Bronchial epithelial cell (primary cell): ENCODE data around the gene SNRPD2. TPM values are rescaled to one million over a fixed set of nuclear protein-coding genes. Genes with fewer than 3 reads are reported as not detected.
"Not testable (repeated sequence)": the region's sequence is repeated elsewhere in the genome, so short reads cannot be mapped to it uniquely, and the experiment has no call there.

Experiments
- DNase-seq: peaks from one replicate; pipeline ENCODE4 v3.0.0-alpha.2; 2010; ENCODE audit warnings: low read depth
- FAIRE-seq: peaks from 2 replicates; lab custom pipeline; 2011; peaks lifted over from hg19 to GRCh38; lab: Jason Lieb, UNC
- H3K27me3 ChIP-seq: 2 replicates; pipeline ENCODE4 v1.5.1; 2011; ENCODE audit warnings: low read length; ENCODE audit not compliant: control insufficient read depth, insufficient read depth
- H3K36me3 ChIP-seq: 2 replicates; pipeline ENCODE4 v1.5.1; 2011; ENCODE audit warnings: low read length; ENCODE audit not compliant: control insufficient read depth, insufficient read depth
- H3K4me3 ChIP-seq: 2 replicates; pipeline ENCODE4 v1.5.1; 2011; ENCODE audit warnings: mild to moderate bottlenecking, low read depth, low read length, control low read depth
- total RNA-seq: library from RNA; depleted of rRNA; stranded (reverse); fragments of >200 nt; gene quantifications from 2 replicates; pipeline ENCODE4 v1.2.1, GENCODE V29; 2014
- TF ChIP-seq, protein P1 (sequence below): IDR thresholded peaks from 2 replicates; pipeline ENCODE4 v1.5.1; 2011; ENCODE audit warnings: mild to moderate bottlenecking, moderate library complexity, low read length, control low read depth, inconsistent platforms; ENCODE audit not compliant: insufficient read depth, severe bottlenecking

SNRPD2 gene
- total RNA-seq, 1 donor from 2014 or later: 429 TPM

DNA sequence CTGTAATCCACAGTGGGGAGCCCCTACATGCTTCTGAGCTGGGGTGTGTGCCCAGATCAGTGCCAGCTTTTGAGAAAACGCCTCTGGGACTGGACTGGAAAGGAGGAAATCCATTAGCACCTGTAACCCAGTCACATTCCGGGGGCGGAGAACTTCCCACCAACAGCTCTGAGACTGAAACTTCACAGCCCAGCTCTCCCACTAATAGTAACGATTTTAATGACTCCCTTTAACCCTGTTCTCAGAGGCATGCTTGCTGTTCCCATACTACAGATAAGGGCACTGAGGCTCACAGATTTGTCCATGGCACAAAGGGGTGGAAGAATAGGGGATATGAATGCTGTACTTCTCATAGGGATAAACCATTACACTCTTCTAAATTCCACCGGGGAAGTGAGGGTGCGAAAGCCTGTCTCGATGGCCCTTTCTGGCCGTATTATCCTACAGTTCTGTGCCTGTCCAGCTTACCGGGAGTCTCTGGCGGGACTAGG is 38.1 kb upstream of the SNRPD2 start:
- TF ChIP-seq, protein P1, sequence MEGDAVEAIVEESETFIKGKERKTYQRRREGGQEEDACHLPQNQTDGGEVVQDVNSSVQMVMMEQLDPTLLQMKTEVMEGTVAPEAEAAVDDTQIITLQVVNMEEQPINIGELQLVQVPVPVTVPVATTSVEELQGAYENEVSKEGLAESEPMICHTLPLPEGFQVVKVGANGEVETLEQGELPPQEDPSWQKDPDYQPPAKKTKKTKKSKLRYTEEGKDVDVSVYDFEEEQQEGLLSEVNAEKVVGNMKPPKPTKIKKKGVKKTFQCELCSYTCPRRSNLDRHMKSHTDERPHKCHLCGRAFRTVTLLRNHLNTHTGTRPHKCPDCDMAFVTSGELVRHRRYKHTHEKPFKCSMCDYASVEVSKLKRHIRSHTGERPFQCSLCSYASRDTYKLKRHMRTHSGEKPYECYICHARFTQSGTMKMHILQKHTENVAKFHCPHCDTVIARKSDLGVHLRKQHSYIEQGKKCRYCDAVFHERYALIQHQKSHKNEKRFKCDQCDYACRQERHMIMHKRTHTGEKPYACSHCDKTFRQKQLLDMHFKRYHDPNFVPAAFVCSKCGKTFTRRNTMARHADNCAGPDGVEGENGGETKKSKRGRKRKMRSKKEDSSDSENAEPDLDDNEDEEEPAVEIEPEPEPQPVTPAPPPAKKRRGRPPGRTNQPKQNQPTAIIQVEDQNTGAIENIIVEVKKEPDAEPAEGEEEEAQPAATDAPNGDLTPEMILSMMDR: no peak
- H3K4me3 ChIP-seq: peak overlapping the region; percentile 70
- peaks cover 1% of the 10 kb centered on the region for H3K36me3 ChIP-seq
- FAIRE-seq: no peak
- H3K27me3 ChIP-seq: no peaks in the 10 kb centered on the region
- DNase-seq: peak; percentile 60

GRCh38 chr19:45728683-45729082 is 36.9 kb upstream of the SNRPD2 start:
- not testable (repeated sequence) for H3K36me3 ChIP-seq, H3K4me3 ChIP-seq, FAIRE-seq, DNase-seq, H3K27me3 ChIP-seq

DNA sequence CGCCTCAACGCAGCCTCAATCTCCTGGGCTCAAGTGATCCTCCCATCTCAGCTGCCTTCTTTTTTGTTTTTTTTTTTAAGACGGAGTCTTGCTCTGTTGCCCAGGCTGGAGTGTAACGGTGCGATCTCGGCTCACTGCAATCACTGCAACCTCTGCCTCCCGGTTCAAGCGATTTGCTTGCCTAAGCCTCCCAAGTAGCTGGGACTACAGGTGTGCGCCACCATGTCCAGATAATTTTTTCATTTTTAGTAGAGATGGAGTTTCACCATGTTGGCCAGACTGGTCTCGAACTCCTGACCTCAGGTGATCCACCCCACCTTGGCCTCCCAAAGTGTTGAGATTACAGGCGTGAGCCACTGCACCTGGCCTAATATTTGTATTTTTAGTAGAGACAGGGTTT is 28.3 kb upstream of the SNRPD2 start:
- H3K36me3 ChIP-seq, DNase-seq, H3K27me3 ChIP-seq, H3K4me3 ChIP-seq, FAIRE-seq: not testable (repeated sequence)

GRCh38 chr19:45717983-45718650 is 26.4 kb upstream of the SNRPD2 start:
- DNase-seq: no peak
- peak overlapping the region; percentile 48 for H3K4me3 ChIP-seq
- no peaks in the 10 kb centered on the region for H3K27me3 ChIP-seq
- H3K36me3 ChIP-seq: peaks cover 6% of the 10 kb centered on the region
- TF ChIP-seq, protein P1: no peak
- no peak for FAIRE-seq

- Histone ChIP-seq H3K36me3 (peaks cover 12% of the 10 kb centered on the region), H3K27me3 (no peaks in the 10 kb centered on the region), H3K4me3 (peak overlapping the region; percentile 48)
- DNase-seq (peak; percentile 93), FAIRE-seq (no peak)
- TF ChIP-seq, protein P1: peak; percentile 18
Observed at GRCh38 chr19:45717131-45717982, 25.6 kb upstream of the SNRPD2 start.

DNA sequence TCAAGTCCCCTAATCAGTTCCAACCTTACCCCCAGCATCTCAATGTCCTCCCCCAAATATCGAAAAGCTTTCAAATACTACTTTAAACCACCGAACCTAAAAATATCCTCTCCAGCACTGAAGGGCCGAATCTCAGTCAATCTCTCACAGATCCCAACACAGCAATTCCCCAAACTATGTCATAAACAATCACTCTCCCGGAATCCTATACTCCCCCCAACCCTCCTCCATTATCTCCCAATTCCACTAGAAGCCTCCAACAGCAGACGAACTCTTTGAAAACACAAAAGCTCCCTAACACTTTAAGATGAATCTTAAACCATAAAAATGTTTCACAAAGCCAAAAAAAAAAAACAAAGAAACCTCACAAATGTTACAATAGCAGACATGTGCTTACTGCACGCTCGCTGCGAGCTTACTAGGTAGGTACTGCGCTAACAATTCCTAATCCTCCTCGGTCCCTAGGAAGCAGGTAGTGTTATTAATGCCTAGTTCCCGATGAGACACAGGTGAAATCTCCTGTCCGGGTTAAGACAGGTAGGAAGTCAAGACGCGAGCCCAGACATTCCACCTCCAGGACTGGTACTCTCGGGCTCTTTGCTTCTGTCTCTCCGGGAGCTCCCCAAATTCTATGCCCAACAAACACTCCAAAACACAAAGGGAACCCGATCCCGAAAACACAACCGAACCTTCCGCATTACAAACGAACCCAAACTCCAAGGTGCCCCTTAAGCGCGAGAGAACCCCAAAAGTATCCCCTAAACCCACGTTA is 24.8 kb upstream of the SNRPD2 start:
- Histone ChIP-seq H3K36me3 (peaks cover 16% of the 10 kb centered on the region), H3K4me3 (peak overlapping the region; percentile 48), H3K27me3 (no peaks in the 10 kb centered on the region)
- no peak for FAIRE-seq
- TF ChIP-seq, protein P1: no peak
- peak; percentile 52 for DNase-seq
